Measurements from ENCODE around the gene WDR59.

DNA sequence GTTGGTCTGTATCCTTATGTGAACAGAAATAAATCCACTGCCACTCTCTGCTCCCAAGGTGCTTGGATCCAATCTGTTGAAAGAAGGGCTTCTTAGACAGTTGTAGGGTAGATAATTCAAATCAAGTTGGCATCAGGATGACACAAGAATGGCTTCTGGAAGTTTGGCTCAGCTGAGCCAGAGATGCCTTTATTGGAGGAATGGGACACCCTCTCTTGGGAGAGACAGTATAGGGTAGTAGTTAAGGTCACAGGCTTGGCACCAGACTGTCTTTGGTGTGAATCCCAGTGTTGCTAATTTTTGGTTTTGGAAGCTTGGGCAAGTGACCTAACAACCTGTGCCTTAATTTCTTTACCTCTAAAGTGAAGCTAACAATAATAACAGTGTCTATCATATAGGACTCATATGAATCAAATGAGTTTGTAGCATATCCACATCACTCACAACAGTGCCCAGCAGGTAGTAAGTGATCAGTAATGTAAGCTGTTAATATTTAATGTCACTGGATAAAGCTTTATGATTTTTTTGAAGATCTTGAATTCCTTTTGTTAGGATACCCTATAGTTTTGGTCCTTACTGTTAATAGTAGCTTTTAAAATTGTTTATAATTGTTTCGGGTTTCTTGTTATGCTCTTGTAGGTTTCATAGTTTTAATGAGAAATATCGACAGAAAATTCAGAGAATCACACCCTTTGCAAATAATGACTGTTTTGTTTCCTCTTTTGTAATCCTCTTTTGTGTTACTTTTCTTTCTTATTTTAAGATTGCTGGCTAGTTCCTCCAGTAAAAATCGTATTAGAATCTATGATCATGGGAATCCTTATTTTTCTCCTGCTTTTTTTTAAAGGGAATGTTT is 33.0 kb upstream of the WDR59 start:
- TF ChIP-seq, protein P1, sequence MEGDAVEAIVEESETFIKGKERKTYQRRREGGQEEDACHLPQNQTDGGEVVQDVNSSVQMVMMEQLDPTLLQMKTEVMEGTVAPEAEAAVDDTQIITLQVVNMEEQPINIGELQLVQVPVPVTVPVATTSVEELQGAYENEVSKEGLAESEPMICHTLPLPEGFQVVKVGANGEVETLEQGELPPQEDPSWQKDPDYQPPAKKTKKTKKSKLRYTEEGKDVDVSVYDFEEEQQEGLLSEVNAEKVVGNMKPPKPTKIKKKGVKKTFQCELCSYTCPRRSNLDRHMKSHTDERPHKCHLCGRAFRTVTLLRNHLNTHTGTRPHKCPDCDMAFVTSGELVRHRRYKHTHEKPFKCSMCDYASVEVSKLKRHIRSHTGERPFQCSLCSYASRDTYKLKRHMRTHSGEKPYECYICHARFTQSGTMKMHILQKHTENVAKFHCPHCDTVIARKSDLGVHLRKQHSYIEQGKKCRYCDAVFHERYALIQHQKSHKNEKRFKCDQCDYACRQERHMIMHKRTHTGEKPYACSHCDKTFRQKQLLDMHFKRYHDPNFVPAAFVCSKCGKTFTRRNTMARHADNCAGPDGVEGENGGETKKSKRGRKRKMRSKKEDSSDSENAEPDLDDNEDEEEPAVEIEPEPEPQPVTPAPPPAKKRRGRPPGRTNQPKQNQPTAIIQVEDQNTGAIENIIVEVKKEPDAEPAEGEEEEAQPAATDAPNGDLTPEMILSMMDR (IDR thresholded peaks at IDR 0.05 in 4 of 5, conservative IDR thresholded peaks at IDR 0.05 in 1 of 5) = no peak
- TF ChIP-seq POLR2A (IDR thresholded peaks at IDR 0.05) = no peak

All from gastrocnemius medialis (tissue), 4 donors.